GM18505 (cell line): ENCODE data around the gene HES3.
A peak's percentile ranks its signal among the peaks of the same experiment; 100 is the strongest.

ENCODE experiments used
- ATAC-seq: cut with Tn5 transposase; IDR thresholded peaks from one replicate; pipeline ENCODE4 v1.9.1; 2021; ENCODE audit not compliant: unreplicated experiment
- POLR2A ChIP-seq: IDR thresholded peaks from 4 replicates; pipeline ENCODE4 v1.6.1; 2011; ENCODE audit warnings: borderline replicate concordance; ENCODE audit not compliant: insufficient read depth, insufficient read length; ENCODE audit errors: extremely low read depth

Gene HES3

DNA sequence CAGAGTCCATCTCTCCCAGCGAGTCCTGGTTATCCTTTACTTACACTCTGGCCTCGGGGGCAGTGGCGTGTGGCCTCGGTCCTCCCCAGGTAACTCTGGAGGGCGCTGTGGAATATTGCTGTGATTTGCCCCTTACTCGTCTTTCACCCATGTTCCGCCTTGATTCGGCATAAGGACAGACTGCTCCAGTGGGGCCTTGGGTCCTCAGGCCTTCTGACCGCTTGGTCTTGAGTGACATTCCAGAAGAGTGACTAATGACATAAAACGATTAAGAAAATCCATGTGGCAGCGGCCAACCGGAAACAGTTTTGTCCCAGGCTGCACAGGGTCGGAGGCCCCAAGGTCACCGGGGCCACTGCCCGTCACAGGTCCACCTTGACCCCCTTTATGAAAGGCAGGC is 19.3 kb upstream of the HES3 start:
- TF ChIP-seq POLR2A: no peak
- ATAC-seq: no peak

DNA sequence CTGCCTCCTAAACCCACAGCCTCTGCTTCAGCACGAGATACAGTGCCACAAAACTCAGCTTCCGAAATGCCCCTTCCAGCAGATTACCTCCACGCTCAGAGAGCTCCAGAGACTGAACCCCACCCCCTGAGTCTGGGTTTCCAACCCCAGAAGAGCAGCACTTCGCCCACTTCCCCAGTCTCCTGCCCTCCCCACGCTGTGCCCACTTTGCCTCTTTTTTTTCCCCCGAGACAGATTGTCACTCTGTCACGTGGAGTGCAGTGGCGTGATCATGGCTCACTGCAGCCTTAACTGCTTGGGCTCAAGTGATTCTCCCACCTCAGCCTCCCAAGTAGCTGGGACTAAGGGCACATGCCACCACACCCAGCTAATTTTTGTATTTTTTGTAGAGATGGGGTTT is 18.3 kb upstream of the HES3 start:
- no peak for ATAC-seq
- no peak for TF ChIP-seq POLR2A

DNA sequence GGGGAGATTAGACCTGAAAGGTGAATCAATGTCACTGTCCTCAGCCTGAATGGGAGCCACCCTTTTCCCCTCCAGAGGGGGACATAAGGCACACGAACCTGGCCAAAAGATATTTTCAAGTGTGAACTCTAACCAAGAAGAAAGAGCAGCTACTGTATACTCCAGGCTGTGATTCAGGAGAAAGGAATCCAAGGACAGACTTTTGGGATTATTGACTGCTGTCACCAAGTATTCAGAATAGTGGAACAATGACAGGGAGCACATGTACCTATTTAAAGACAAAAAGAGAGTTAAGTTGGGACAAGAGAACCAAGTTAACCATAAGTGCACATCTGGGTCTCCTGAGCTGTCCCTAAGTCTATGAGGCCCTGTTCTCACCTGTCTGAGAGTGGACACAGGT is 10.6 kb upstream of the HES3 start:
- no peak for ATAC-seq
- TF ChIP-seq POLR2A: no peak

DNA sequence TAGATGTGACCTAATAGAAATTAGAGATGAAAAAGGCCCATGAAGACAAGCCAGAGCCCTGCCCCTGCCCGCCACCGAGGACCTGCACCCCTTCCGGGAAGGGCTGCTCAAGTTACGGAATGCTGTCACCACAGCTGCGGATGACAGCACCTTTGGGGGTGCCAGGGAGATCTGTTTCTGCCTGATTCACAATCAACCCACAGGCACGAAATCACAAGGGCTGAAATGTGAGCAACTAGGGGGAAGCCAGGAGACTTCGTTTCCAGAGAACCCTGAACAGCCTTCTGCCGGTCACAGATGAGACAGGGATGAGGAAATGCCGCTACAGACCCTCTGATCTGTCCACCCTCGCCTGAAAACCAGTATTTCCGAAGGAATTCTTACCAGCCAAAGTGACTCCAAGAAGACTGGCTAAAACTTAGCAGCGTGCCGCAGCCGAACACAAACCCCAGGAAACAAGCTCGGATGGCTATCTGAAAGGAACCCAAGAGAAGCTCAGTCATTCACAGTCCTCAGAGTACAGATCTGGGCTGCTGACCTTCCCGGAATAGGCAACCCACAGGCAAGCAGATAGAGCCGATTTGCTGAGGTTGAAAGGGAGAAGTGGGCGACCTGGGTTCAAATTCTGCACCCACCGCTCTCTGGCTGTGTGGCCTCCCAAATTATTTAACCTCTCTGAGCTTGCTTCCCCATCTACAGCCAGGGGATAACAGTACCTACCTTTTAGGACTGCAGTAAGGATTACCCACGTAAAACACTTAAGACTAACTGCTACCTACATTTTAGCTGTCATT is 9.3 kb upstream of the HES3 start:
- no peak for TF ChIP-seq POLR2A
- ATAC-seq: no peak

DNA sequence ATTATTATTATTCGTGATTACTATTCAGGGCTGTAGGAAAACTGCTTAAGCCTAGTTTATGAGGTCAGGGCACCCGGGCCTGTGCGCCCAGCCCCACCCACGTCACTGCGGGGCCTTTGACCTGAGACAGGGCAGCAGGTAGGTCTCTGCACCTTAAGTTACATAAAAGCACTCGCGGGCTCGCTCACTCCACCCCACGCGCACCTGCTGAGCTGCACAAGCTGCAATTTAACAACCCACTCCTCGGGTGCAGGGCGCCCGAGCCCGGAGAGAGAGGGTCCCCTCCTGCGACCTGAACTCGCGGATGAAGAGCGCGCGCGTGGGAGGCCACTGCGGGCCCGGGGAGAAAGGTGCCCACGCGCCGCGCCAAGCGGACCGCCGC is 8.7 kb upstream of the HES3 start:
- ATAC-seq: peak; percentile 14
- TF ChIP-seq POLR2A: no peak

DNA sequence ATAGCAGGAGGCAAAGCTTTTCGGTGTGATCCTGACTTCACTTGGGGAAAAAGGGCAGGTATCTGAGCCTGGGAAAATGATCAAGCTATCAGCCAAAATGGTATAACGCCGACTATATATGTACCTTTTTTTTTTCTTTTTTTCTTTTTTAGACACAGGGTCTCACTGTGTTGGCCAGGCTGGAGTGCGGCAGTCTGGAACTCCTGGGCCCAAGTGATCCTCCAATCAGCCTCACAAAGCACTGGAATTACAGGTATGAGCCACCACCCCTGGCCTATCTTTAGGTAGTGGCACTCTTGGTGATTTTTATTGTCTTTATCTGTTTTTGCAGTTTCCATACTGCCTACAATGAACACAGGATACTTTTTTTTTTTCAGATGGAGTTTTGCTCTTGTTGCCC is 6.9 kb upstream of the HES3 start:
- ATAC-seq: no peak
- no peak for TF ChIP-seq POLR2A

DNA sequence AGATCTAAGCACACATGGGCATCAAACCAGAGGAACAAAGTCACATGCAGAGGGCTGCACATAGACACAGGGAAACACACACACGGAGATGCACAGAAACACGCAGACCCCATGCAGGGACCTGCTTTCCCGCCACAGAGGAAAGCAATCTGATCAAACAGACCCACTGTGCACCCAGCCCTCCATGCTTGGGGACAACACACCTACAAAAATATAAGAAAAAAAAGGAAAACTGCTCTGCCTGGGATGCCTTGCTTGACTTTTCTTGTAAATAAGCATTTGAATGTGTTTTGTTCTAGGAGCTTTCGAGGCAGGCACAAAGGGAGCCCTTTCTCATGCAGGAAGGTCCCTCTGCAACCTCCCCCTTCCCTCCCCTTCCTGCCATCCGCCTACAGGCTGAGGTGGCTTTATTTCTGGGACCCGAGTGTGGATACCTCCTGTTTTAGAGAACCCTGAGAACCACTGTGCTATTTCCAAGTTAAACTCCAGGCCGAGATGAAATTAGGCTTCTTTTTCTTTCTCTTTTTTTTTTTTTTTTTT is 4.7 kb upstream of the HES3 start:
- ATAC-seq: no peak
- no peak for TF ChIP-seq POLR2A

DNA sequence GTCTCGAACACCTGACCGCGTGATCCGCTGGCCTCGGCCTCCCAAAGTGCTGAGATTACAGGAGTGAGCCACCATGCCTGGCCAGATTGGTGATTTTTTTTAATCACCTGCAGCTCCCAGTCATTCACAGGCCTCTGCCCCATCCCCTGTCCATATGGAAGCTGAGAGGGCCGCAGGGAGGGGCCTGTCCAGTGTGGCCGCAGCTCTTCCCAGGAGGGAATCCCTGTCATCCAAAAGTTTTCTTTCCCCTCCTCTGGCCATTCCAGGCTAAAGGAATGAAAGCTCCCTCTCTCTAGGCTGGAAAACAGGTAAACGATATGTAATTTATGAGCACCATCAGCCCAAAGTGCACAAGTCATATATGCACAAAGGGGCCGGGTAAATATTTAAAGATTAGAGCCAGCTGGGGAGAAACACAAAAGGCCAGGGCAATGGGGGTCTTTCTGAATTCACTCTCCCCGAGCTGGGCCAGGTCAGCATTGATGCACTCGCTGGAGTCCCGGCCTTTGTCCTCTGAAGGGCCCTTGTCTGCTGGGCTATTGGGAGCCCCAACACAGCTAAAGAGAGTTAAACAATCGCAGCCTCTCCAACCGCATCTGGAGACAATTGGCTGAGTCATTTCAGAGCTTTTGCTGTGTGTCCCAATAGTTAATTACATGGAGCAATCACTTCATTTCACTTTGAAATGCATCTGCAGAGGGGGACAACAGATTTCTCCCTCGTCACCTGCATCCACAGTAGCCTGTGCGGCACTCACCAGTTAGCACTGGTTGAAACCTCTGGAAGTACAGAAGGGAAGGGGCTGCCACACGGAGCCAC is 3.8 kb upstream of the HES3 start:
- ATAC-seq: no peak
- TF ChIP-seq POLR2A: no peak

DNA sequence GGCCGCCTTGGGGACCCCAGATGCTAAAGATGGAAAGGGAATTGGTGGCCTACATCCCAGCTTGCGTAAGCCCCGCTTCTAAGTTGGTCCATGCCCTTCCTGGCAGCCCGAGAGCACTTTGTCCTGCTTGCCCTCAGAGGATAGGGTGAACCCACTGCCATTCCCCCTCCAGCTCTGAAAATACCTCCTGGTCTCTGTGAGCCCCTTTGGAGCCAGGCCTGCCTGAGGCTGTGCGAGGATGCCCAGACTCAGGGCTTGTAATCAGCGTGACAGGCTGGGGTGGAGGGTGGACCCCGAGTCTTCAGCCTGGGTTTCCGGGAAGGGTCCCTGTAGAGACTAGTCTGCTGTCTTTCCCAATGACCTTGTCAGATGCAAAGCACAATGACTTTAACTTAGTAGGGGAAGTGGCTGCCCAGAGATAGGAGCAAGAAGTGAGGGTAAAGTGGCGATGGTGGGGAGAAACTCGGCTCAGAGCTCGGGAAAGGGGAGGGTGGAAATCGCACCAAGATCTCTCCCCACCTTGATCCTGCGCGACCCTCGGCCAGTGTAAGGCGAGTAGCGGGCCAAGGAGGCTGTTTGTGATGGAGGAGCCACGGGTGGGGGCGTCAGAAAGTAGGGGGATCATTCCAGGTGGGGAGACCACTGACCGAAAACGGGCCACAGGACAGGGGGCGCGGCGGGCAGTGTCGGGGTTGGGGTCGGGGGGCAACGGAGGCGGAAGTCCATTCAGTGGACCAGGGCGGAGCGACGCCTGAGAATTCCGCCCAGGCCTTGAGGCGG is 2.7 kb upstream of the HES3 start:
- TF ChIP-seq POLR2A: no peak
- ATAC-seq: no peak

DNA sequence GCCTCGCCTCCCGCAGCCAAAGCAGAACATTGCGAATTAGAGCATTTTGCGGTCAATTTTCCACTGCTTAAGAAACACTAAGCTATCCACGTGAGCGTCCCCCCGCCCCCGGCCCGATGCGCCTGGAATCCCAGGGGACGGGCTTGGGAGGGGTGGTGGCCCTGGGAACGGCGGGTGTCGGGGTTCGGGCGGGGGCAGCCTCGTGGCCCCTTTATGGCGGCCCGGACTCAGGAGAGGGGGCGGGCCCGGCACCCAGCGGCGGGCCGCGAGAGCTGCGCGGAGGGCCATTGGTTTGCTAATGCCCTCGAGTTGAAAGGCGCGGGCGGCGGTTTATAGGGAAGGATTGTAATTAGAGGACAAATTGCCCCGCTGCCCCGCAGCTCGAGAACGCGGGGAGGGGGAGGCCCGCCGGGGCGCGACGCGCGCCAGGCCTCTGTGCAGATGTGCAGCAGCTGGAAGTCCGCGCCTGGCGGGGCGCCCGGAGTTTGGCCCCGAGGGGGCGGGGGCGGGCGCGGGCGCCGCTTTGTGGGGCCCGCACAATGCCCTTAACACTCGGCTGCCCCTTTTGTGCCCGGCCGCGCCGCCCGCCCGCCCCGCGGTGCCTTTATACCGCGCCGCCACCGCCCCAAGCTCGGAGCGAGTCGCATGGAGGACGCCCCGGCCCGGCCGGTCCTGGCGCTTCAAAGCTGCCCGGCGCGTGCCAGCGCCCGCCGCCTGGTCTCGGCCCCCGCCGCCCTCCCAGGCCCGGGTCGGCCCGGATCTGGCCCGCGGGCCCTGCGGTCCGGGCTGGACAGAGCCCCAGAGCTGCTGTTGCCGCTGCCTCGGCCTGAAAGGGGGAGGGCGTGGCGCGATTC is 1.9 kb upstream of the HES3 start:
- ATAC-seq: no peak

DNA sequence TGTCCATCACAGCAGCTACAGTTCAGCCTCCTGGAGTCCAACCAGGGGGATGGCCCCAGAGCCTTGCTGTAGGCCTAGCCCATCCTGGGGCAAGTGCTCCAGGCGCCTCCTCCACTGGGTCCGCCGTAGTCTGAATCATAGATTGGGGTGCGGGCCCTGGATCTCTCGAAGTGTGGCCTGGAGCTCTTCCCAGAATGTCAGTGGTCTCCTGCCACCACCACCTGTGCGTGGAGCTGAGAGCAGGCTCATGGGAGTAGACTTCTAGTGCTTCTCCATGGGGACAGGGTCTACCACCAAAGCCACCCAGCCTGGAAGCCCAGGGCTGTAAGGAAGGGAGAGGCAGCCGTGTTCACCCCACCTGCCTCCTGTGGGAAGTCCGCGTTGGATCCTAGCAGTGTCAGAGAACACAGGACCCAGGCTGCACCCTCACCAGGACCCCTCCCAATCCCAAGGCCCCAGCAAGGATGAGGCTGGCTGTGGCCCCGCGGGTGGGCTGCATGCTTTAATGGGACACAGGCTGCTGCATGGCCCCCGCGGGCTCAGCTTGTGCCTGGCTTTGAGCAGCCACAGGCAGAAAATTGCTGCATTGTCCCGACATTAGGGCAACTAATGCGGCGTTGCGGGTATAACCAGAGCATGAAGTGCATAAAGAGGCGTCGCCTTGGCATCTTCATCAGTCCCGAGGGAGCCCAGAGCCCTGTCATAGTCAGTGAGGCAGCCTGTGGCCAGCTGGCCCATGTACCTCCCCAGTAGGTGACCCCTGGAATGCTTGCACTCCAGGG is 735 bp upstream of the HES3 start:
- no peak for ATAC-seq

More for the DNA sequence above, 1.9 kb upstream of the HES3 start:
- TF ChIP-seq POLR2A: no peak

More for the DNA sequence above, 735 bp upstream of the HES3 start:
- TF ChIP-seq POLR2A: no peak
